Lower lobe of right lung (tissue), 2 donors: ENCODE measurements around the gene DPP6. TPM values are rescaled to one million over a fixed set of nuclear protein-coding genes. Genes with fewer than 3 reads are reported as not detected.

Experiments used
- ATAC-seq, 2 donors: fragments of 200-7000 bp; cut with Tn5 transposase; one replicate each; pipeline ENCODE4 v1.9.1; 2020 to 2022; ENCODE audit warnings: mild to moderate bottlenecking in 2 of 2, moderate library complexity in 2 of 2
- DNase-seq: peaks from one replicate; pipeline ENCODE4 v3.0.0-alpha.2; 2020
- H3K27ac ChIP-seq: fragments of 200-600 bp; one replicate; pipeline ENCODE4 v1.8.0; 2022
- H3K27me3 ChIP-seq: fragments of 200-600 bp; one replicate; pipeline ENCODE4 v1.8.0; 2022; ENCODE audit warnings: low read depth
- H3K36me3 ChIP-seq: fragments of 200-600 bp; one replicate; pipeline ENCODE4 v1.8.0; 2022; ENCODE audit warnings: mild to moderate bottlenecking
- H3K4me1 ChIP-seq: fragments of 200-600 bp; one replicate; pipeline ENCODE4 v1.8.0; 2022
- H3K4me3 ChIP-seq: fragments of 200-600 bp; one replicate; pipeline ENCODE4 v1.8.0; 2022; ENCODE audit warnings: mild to moderate bottlenecking
- H3K9me3 ChIP-seq: fragments of 200-600 bp; one replicate; pipeline ENCODE4 v1.8.0; 2022
- CTCF ChIP-seq: fragments of 200-600 bp; IDR thresholded peaks from one replicate; pipeline ENCODE4 v1.8.0; 2022; ENCODE audit warnings: antibody characterized with exemption, mild to moderate bottlenecking
- intact Hi-C: fragments of 100-400 bp; cut with DNase I; formaldehyde crosslinking; loops from one replicate; pipeline ENCODE4 v1.11.0; 2022
- total RNA-seq: library from RNA; stranded (reverse); fragmentation: NEBNext Ultra II Directional; extraction: Animal tissue kit (Norgen Biotek cat#: 25700); gene quantifications from one replicate; pipeline ENCODE4 v1.2.1, GENCODE V29; 2021
- donor health status: DM: no; HTN: yes; CAD: no; lungs with severe emphysema.

The DPP6 gene
- total RNA-seq, 1 donor from 2014 or later = 0.71 TPM

DNA sequence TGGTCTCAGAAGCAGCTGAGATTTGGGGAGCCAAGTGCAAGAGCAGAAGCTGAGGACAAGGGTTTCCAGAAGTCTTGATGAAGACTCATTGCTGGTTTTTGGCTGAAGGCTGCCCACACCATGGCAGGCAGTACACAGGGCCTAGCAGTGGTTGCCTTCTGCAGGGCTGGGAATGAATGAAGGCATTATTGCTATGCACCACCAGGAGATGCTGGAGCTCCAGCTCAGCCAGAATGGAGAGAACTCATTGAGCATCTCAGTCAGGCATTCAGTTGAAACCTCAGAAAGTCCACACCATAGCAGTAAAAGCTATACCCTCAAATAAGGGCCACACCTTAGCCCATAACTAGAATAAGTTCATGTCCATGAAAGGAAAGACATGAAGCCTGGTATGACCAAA is 190.5 kb downstream of the DPP6 start:
- no peak overlapping the region for H3K27ac ChIP-seq
- H3K36me3 ChIP-seq = no peaks in the 10 kb centered on the region
- peaks cover 22% of the 10 kb centered on the region for H3K9me3 ChIP-seq
- intact Hi-C loops = no loop called here
- DNase-seq (no peak), ATAC-seq (no peak)
- no peak for TF ChIP-seq CTCF
- H3K27me3 ChIP-seq = no peaks in the 10 kb centered on the region
- no peak overlapping the region for H3K4me3 ChIP-seq
- H3K4me1 ChIP-seq = no peaks in the 10 kb centered on the region

DNA sequence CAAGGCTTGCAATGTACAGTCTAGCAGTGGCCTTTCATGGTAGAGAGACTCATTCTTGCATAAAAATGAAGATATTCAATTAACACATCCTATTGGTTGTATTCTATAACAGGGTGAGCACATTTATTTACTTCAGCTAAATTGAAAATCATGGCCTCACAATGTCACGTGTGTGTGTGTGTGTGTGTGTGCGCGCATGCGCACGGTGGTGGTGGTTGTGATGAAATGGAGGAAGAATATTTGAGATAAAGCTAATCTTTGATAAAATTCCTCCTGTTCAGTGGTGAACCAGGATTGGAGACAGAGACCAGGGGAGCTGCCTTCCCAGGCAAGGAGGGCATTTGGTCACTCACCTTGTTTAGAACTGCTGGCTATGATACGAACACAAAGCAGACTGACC is 199.8 kb downstream of the DPP6 start:
- Histone ChIP-seq H3K27ac (no peak overlapping the region), H3K9me3 (no peaks in the 10 kb centered on the region), H3K4me1 (no peaks in the 10 kb centered on the region), H3K27me3 (no peaks in the 10 kb centered on the region), H3K4me3 (no peak overlapping the region), H3K36me3 (no peaks in the 10 kb centered on the region)
- TF ChIP-seq CTCF = no peak
- intact Hi-C loops = no loop called here
- no peak for DNase-seq
- ATAC-seq = no peak

- TF ChIP-seq CTCF = no peak
- H3K36me3 ChIP-seq = no peaks in the 10 kb centered on the region
- DNase-seq (no peak), ATAC-seq (no peak)
- H3K4me3 ChIP-seq = no peak overlapping the region
- intact Hi-C loops = no loop called here
- no peaks in the 10 kb centered on the region for H3K27me3 ChIP-seq
- H3K4me1 ChIP-seq = no peaks in the 10 kb centered on the region
- H3K9me3 ChIP-seq = no peaks in the 10 kb centered on the region
- H3K27ac ChIP-seq = no peak overlapping the region
These were observed 201.6 kb downstream of the DPP6 start for GRCh38 chr7:154253810-154254209.

DNA sequence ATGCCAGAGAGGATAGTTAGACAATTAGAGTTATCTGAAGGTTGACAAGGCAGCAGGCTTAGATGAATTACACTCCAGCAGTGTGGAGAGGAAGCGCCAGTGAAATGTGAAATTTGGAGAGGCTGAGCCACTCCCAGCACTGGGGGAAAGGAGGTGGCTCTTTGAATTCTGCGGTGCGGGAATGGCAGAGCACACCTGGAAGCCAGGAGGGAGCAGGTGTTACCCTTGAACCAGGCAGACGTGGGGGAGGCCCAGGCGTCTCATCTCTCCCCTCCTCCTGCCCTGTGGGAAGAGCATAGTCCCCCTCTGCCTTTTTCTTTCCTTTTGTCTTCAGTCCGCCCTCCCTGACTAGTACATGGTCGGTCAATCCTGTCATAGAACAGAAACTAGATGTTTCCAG is 203.1 kb downstream of the DPP6 start:
- ATAC-seq (no peak), DNase-seq (no peak)
- Histone ChIP-seq H3K27ac (no peak overlapping the region), H3K4me3 (no peak overlapping the region), H3K27me3 (no peaks in the 10 kb centered on the region), H3K9me3 (no peaks in the 10 kb centered on the region), H3K36me3 (no peaks in the 10 kb centered on the region), H3K4me1 (no peaks in the 10 kb centered on the region)
- TF ChIP-seq CTCF = no peak
- intact Hi-C loops = no loop called here

- Histone ChIP-seq H3K4me1 (no peaks in the 10 kb centered on the region), H3K9me3 (no peaks in the 10 kb centered on the region), H3K27me3 (no peaks in the 10 kb centered on the region), H3K36me3 (no peaks in the 10 kb centered on the region), H3K27ac (no peak overlapping the region), H3K4me3 (no peak overlapping the region)
- ATAC-seq = no peak
- no peak for TF ChIP-seq CTCF
- intact Hi-C loops = no loop called here
- no peak for DNase-seq
These were observed 204.0 kb downstream of the DPP6 start for GRCh38 chr7:154256150-154256549.

DNA sequence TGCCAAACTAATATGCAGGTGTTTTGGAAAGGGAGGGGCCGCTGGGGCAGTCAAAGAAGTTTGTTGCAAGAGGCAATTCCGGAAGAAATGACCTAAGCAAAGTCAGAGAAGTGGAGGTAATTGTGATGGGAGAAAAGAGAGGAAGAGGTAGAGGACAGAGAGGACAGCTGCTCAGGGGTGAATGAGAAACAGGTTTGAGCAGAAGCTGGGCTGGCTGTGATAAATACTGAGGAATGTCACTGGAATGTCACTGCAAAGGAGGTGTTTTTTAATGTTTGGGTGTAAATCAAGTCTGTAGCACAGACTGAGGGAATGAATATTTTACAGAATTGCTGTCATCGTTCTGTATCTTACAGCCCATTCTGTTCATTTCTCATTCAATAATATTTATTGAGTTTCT is 207.2 kb downstream of the DPP6 start:
- ATAC-seq (no peak), DNase-seq (no peak)
- no peaks in the 10 kb centered on the region for H3K4me1 ChIP-seq
- H3K27ac ChIP-seq = no peak overlapping the region
- H3K27me3 ChIP-seq = no peaks in the 10 kb centered on the region
- H3K36me3 ChIP-seq = no peaks in the 10 kb centered on the region
- no peak overlapping the region for H3K4me3 ChIP-seq
- no peak for TF ChIP-seq CTCF
- intact Hi-C loops = no loop called here
- H3K9me3 ChIP-seq = no peaks in the 10 kb centered on the region
